ENCODE measurements around the gene EHBP1L1.

EHBP1L1 gene

GRCh38 chr11:65613091-65613928 lies 37.5 kb downstream of the EHBP1L1 start (continued):
- TF ChIP-seq, protein P1, sequence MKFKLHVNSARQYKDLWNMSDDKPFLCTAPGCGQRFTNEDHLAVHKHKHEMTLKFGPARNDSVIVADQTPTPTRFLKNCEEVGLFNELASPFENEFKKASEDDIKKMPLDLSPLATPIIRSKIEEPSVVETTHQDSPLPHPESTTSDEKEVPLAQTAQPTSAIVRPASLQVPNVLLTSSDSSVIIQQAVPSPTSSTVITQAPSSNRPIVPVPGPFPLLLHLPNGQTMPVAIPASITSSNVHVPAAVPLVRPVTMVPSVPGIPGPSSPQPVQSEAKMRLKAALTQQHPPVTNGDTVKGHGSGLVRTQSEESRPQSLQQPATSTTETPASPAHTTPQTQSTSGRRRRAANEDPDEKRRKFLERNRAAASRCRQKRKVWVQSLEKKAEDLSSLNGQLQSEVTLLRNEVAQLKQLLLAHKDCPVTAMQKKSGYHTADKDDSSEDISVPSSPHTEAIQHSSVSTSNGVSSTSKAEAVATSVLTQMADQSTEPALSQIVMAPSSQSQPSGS (tag by site-specific recombination; IDR thresholded peaks at IDR 0.05; ENCODE audit: low read depth), result no peak
- no peak for TF ChIP-seq ZSCAN4 (tag by site-specific recombination; IDR thresholded peaks at IDR 0.05)

DNA sequence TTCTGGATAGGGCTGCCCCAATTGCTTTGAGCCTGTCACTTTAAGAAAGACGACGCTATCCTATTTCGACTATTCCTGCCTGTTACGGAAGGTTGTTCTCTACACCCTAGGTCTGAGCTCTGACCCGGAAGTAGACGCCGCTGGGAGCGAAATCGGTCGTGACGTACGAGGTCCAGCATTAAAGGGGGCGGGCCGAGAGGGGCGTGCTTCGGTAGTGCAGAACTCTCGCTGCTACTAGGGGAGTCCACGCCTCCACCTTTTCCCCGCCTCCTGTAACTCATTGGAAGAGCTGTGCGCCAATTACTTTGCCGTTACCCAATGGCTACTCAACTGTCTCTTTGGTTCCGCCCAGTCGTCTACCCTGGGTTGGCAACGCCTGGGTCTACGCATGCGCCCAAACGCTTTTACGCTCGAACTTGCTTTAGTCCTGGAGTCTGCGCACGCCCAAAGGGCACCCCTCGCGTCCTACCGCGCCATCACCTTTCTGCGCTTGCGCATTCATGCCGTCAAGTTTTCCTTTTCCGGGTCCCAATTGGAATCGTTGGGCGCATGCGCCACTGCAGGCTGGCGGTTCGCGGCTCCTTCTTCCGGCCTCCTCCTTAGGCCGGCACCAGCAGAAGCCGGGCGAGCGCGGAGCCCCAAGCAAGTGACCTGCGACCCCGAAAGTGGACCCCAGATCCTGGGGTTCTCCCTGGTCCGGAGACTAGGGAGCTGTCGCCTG lies 39.5 kb downstream of the EHBP1L1 start, which contains the start of gene PCNX3:
PCNX3 (plus strand) TSS at position 548 of the 721 bp plus-strand sequence. CDS start 536 bp downstream, outside the sequence.
- Histone ChIP-seq H3K4me3 (ENCODE audit: low read depth, low read length) (peak within 1 kb of the TSS; percentile 91), H3K4me1 (ENCODE audit: control insufficient read depth, insufficient read depth, low read length) (no peaks in the 10 kb centered on the region), H3K9me3 (ENCODE audit: control insufficient read depth, insufficient read depth, low read depth, low read length) (no peaks in the 10 kb centered on the region), H3K36me3 (ENCODE audit: control insufficient read depth in 2 of 2, insufficient read depth in 1 of 2, low read length in 2 of 2) (peaks cover 0 to 61% of the 10 kb centered on the region in 2 experiments; a peak in 1 of 3 replicates), H3K27ac (ENCODE audit: extremely low read depth, low read depth, low read length) (peak within 1 kb of the TSS; percentile 79)
- ChIA-PET POLR2A (interaction anchor here (0.7 to 2.5 kb wide), 38 partner anchors 9 to 387 kb away, joined by 3 to 20 read pairs (median 6); partner anchors contain the start of genes BANF1, CCDC85B, CFL1 and EHBP1L1), CTCF (interaction anchor here (0.5 to 3.8 kb wide), 9 partner anchors 16 to 270 kb away, joined by 3 to 22 read pairs (median 4); partner anchors contain the start of gene MUS81)
- TF ChIP-seq ZNF202 (tag by site-specific recombination; IDR thresholded peaks at IDR 0.05; ENCODE audit: borderline replicate concordance) (no peak), ZNF777 (tag by site-specific recombination; IDR thresholded peaks at IDR 0.05; ENCODE audit: borderline replicate concordance) (no peak), ZNF658 (tag by site-specific recombination; IDR thresholded peaks at IDR 0.05) (no peak), ZNF335 (tag by site-specific recombination; conservative IDR thresholded peaks at IDR 0.05) (peak; percentile 88), KLF1 (tag by site-specific recombination; IDR thresholded peaks at IDR 0.05) (0 out of 2 replicates have a peak, but pooled peaks have one; percentile 32), ZBTB7A (tag by site-specific recombination; IDR thresholded peaks at IDR 0.05; ENCODE audit: low read depth) (no peak), BCL11B (tag by site-specific recombination; IDR thresholded peaks at IDR 0.05; ENCODE audit: low read depth) (no peak), KLF9 (tag by site-specific recombination; IDR thresholded peaks at IDR 0.05; ENCODE audit: low read depth) (peak; percentile 98), KLF7 (tag by site-specific recombination; IDR thresholded peaks at IDR 0.05; ENCODE audit: borderline replicate concordance) (0 out of 2 replicates have a peak, but pooled peaks have one; percentile 41), ZBTB1 (tag by site-specific recombination; IDR thresholded peaks at IDR 0.05) (0 out of 2 replicates have a peak, but pooled peaks have one; percentile 22), ZNF416 (tag by site-specific recombination; IDR thresholded peaks at IDR 0.05) (no peak), PRDM1 (tag by site-specific recombination; IDR thresholded peaks at IDR 0.05) (no peak), ZNF140 (tag by site-specific recombination; IDR thresholded peaks at IDR 0.05) (no peak), GLIS1 (tag by site-specific recombination; IDR thresholded peaks at IDR 0.05) (peak; percentile 22; the same call in 1 of the 2 replicates), ZNF623 (tag by site-specific recombination; IDR thresholded peaks at IDR 0.05) (no peak), ZSCAN4 (tag by site-specific recombination; IDR thresholded peaks at IDR 0.05) (no peak), ZNF571 (tag by site-specific recombination; IDR thresholded peaks at IDR 0.05) (no peak), TRIM28 (IDR thresholded peaks at IDR 0.05; ENCODE audit: borderline replicate concordance, low read length) (no peak)
- TF ChIP-seq, protein P2, sequence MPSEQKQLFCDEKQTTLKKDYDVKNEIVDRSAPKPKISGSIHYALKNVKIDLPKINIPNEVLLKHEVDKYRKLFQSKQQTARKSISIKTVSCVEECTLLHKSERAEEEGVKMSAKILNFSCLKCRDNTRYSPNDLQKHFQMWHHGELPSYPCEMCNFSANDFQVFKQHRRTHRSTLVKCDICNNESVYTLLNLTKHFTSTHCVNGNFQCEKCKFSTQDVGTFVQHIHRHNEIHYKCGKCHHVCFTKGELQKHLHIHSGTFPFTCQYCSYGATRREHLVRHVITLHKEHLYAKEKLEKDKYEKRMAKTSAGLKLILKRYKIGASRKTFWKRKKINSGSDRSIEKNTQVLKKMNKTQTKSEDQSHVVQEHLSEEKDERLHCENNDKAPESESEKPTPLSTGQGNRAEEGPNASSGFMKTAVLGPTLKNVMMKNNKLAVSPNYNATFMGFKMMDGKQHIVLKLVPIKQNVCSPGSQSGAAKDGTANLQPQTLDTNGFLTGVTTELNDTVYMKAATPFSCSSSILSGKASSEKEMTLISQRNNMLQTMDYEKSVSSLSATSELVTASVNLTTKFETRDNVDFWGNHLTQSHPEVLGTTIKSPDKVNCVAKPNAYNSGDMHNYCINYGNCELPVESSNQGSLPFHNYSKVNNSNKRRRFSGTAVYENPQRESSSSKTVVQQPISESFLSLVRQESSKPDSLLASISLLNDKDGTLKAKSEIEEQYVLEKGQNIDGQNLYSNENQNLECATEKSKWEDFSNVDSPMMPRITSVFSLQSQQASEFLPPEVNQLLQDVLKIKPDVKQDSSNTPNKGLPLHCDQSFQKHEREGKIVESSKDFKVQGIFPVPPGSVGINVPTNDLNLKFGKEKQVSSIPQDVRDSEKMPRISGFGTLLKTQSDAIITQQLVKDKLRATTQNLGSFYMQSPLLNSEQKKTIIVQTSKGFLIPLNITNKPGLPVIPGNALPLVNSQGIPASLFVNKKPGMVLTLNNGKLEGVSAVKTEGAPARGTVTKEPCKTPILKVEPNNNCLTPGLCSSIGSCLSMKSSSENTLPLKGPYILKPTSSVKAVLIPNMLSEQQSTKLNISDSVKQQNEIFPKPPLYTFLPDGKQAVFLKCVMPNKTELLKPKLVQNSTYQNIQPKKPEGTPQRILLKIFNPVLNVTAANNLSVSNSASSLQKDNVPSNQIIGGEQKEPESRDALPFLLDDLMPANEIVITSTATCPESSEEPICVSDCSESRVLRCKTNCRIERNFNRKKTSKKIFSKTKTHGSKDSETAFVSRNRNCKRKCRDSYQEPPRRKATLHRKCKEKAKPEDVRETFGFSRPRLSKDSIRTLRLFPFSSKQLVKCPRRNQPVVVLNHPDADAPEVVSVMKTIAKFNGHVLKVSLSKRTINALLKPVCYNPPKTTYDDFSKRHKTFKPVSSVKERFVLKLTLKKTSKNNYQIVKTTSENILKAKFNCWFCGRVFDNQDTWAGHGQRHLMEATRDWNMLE (tag by site-specific recombination; conservative IDR thresholded peaks at IDR 0.05; ENCODE audit: low read depth), result peak; percentile 98
- TF ChIP-seq, protein P3, sequence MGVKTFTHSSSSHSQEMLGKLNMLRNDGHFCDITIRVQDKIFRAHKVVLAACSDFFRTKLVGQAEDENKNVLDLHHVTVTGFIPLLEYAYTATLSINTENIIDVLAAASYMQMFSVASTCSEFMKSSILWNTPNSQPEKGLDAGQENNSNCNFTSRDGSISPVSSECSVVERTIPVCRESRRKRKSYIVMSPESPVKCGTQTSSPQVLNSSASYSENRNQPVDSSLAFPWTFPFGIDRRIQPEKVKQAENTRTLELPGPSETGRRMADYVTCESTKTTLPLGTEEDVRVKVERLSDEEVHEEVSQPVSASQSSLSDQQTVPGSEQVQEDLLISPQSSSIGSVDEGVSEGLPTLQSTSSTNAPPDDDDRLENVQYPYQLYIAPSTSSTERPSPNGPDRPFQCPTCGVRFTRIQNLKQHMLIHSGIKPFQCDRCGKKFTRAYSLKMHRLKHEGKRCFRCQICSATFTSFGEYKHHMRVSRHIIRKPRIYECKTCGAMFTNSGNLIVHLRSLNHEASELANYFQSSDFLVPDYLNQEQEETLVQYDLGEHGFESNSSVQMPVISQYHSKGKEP (tag by site-specific recombination; IDR thresholded peaks at IDR 0.05), result peak; percentile 12; the same call in 1 of the 2 replicates
